Stomach (tissue), 9 donors: ENCODE measurements around the gene MT2A. TPM values are rescaled to one million over a fixed set of nuclear protein-coding genes. Genes with fewer than 3 reads are reported as not detected.
A peak's percentile ranks its signal among the peaks of the same experiment; 100 is the strongest.

Experiments
- DNase-seq, 2 donors: peaks; one replicate each; pipeline versions ENCODE4 v3.0.0 to v3.0.0-alpha.2; 2013 to 2019
- H3K27ac ChIP-seq, 5 donors: fragments of 200-600 bp in 4 of 5; sonication (generic) in 4 of 5; one replicate each; pipeline ENCODE4 v1.5.1; 2013 to 2019; ENCODE audit warnings: mild to moderate bottlenecking in 1 of 5, moderate library complexity in 1 of 5
- H3K27me3 ChIP-seq, 3 donors: fragments of 200-600 bp; sonication (generic); one replicate each; pipeline ENCODE4 v1.5.1; 2017 to 2019; ENCODE audit warnings: mixed run types in 1 of 3
- H3K36me3 ChIP-seq, 4 donors: fragments of 200-600 bp; sonication (generic); 1 replicate in 3 of 4; 2 replicates in 1 of 4; pipeline ENCODE4 v1.5.1; 2016 to 2019
- H3K4me1 ChIP-seq, 4 donors: fragments of 200-600 bp; sonication (generic); one replicate each; pipeline ENCODE4 v1.5.1; 2016 to 2019
- H3K4me3 ChIP-seq, 4 donors: fragments of 200-600 bp; sonication (generic) in 3 of 4; one replicate each; pipeline ENCODE4 v1.5.1; 2016 to 2019; ENCODE audit warnings: mild to moderate bottlenecking in 1 of 4
- H3K9me3 ChIP-seq, 4 donors: fragments of 200-600 bp; sonication (generic); one replicate each; pipeline ENCODE4 v1.5.1; 2016 to 2019
- EP300 ChIP-seq: sonication (generic); formaldehyde crosslinking; IDR thresholded peaks from one replicate; pipeline ENCODE4 v1.6.1; 2017; ENCODE audit warnings: antibody characterized with exemption
- POLR2A ChIP-seq, 4 donors: fragments of 450-650 bp; IDR thresholded peaks; one replicate each; pipeline ENCODE4 v1.6.1; 2016; ENCODE audit warnings: antibody characterized with exemption in 4 of 4, control low read depth in 2 of 4, mild to moderate bottlenecking in 1 of 4, moderate library complexity in 1 of 4
- POLR2AphosphoS5 ChIP-seq, 3 donors: sonication (generic); formaldehyde crosslinking; IDR thresholded peaks; one replicate each; pipeline ENCODE4 v1.6.1; 2016; ENCODE audit warnings: antibody characterized with exemption in 3 of 3
- WGBS, 5 donors: extraction: QIAGEN DNeasy Blood & Tissue Kit in 3 of 5; methylation state at CpG; one replicate each; pipeline versions ENCODE4 v1.1.5 to v1.1.7; 2013 to 2018; 5-methylcytosine and 5-hydroxymethylcytosine counted together
- intact Hi-C: fragments of 100-400 bp; cut with DNase I; formaldehyde crosslinking; loops from one replicate; pipeline ENCODE4 v1.15.1; 2023; ENCODE audit warnings: low total_unique reads
- polyA plus RNA-seq, 3 donors: library from polyadenylated mRNA; stranded (reverse); fragments of 200-250 nt; gene quantifications; one replicate each; pipeline ENCODE4 v1.2.3, GENCODE V29; 2013
- total RNA-seq, 5 donors: library from RNA; depleted of rRNA; stranded (reverse); fragments of >200 nt; gene quantifications; one replicate each; pipeline versions ENCODE4 v1.1.0 to v1.2.3, GENCODE V29; 2014 to 2016
- TF ChIP-seq, protein P1 (sequence below), 7 experiments: fragments of 450-650 bp in 4 of 7; fragments of 200-600 bp in 3 of 7; sonication (generic) in 3 of 7; IDR thresholded peaks; one replicate each; pipeline ENCODE4 v1.5.1; 2016 to 2019; ENCODE audit warnings: antibody characterized with exemption in 7 of 7, control low read depth in 2 of 7, mild to moderate bottlenecking in 1 of 7
- donor health status: healthy with polysubstance abuse.
- donor health status: Bipolar disorder and iron deficiency.
- donor health status: healthy.

MT2A gene
- total and polyA plus RNA-seq, 8 donors = 38.8 to 1,839 (median 213) TPM

DNA sequence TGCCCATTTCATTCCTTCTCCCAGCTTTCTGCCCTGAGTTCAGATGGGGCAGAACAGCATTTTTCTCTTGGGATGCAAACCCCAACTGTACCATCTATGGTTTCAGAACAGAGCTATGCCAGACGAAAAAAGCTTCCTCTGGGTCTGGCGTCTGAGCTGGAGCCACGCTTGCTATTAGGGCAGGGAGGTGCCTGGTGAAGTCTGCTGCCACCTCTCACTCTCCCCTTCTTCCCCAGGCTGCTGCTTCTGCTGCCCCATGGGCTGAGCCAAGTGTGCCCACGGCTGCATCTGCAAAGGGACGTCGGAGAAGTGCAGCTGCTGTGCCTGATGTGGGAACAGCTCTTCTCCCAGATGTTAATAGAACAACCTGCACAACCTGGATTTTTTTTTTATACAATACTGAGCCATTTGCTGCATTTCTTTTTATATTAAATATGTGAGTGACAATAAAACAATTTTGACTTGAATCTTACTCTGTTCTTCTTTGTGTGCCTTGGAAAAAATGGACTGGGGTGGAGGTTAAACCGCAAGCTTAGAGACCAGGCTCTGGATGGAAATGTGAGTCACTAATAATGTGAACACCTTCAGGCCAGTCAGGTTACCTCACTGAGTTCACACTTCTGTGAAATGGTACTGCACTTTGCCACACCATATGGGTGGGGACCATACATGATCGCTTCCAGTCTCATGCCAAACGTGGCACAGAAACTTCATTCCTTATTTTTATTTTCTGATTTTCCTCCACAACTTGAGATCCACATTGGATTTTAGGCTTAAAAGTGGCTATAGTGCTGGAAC, 28.4 kb downstream of the MT2A start:
- Histone ChIP-seq H3K27ac (peak overlapping the region in 1 of 5 donors; percentile 83), H3K4me3 (no peak overlapping the region), H3K36me3 (no peaks in the 10 kb centered on the region), H3K9me3 (no peaks in the 10 kb centered on the region), H3K27me3 (peaks cover 0 to 90% (median 15%) of the 10 kb centered on the region in 3 donors), H3K4me1 (peaks cover 29 to 69% (median 51%) of the 10 kb centered on the region in 4 donors)
- DNase-seq = no peak
- TF ChIP-seq EP300 = no peak
- no peak for TF ChIP-seq POLR2AphosphoS5 (IDR thresholded peaks at IDR 0.05)
- TF ChIP-seq, protein P1, sequence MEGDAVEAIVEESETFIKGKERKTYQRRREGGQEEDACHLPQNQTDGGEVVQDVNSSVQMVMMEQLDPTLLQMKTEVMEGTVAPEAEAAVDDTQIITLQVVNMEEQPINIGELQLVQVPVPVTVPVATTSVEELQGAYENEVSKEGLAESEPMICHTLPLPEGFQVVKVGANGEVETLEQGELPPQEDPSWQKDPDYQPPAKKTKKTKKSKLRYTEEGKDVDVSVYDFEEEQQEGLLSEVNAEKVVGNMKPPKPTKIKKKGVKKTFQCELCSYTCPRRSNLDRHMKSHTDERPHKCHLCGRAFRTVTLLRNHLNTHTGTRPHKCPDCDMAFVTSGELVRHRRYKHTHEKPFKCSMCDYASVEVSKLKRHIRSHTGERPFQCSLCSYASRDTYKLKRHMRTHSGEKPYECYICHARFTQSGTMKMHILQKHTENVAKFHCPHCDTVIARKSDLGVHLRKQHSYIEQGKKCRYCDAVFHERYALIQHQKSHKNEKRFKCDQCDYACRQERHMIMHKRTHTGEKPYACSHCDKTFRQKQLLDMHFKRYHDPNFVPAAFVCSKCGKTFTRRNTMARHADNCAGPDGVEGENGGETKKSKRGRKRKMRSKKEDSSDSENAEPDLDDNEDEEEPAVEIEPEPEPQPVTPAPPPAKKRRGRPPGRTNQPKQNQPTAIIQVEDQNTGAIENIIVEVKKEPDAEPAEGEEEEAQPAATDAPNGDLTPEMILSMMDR (IDR thresholded peaks at IDR 0.05) = no peak
- no peak for TF ChIP-seq POLR2A (IDR thresholded peaks at IDR 0.05)
- 54 to 76% (median 59%) methylated on average over 9 of the region's 9 CpGs for WGBS, 5 donors
- intact Hi-C loops = no loop called here

DNA sequence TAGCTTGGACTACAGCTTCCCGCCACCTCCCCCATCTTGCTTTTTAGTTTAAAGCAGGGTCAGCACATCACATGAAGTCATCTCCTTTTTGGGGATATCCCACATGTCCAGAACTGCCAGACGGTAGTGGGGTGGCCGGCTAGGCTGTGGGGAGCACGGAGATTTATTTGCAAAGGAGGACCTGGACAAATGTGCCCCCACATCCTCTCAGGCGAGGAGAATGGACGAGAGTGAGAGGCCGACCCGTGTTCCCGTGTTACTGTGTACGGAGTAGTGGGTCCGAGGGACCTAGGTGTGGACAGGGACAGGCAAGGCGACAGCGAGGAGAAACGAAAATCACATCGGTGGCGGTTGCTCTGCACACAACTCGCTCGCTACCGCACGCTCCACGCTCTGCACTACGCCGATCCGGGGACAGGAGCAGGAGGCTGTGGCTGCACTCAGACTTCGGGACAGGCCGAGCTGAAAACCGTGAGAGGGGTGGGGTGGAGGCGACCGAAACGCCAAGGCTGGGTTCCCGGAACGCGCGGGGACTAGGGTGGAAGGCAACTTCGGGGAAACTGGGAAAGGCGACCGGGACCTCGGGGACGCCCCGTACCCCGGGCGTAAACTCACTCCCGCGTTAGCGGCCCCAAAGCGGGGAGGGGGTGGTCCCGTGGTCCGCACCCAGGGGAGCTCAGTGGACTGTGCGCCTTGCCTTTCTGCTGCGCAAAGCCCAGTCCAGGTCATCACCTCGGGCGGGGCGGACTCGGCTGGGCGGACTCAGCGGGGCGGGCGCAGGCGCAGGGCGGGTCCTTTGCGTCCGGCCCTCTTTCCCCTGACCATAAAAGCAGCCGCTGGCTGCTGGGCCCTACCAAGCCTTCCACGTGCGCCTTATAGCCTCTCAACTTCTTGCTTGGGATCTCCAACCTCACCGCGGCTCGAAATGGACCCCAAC, 29.7 kb downstream of the MT2A start, which contains the start of gene MT1A:
Gene MT1A, plus strand, starts transcription at position 853 of the 937 bp plus-strand sequence. Its CDS starts 73 bp downstream, at position 926.
- Histone ChIP-seq H3K27me3 (peaks cover 0 to 81% (median 11%) of the 10 kb centered on the region in 3 donors), H3K4me1 (peaks cover 22 to 64% (median 49%) of the 10 kb centered on the region in 4 donors), H3K9me3 (no peaks in the 10 kb centered on the region), H3K36me3 (no peaks in the 10 kb centered on the region), H3K27ac (peak within 1 kb of the TSS; percentile 60 to 85 (median 80)), H3K4me3 (peak within 1 kb of the TSS; percentile 46 to 52 (median 50))
- 5 to 10% (median 7%) methylated on average over 47 to 68 of the region's 68 CpGs for WGBS, 5 donors
- peak; percentile 83 to 87 for DNase-seq
- intact Hi-C loops = no loop called here
- peak in 1 of 4 donors; percentile 11 for TF ChIP-seq POLR2A (IDR thresholded peaks at IDR 0.05)
- TF ChIP-seq, protein P1 (IDR thresholded peaks at IDR 0.05) = no peak
- TF ChIP-seq EP300 = peak; percentile 16
- TF ChIP-seq POLR2AphosphoS5 (IDR thresholded peaks at IDR 0.05) = peak in 2 of 3 donors; percentile 71 to 85

DNA sequence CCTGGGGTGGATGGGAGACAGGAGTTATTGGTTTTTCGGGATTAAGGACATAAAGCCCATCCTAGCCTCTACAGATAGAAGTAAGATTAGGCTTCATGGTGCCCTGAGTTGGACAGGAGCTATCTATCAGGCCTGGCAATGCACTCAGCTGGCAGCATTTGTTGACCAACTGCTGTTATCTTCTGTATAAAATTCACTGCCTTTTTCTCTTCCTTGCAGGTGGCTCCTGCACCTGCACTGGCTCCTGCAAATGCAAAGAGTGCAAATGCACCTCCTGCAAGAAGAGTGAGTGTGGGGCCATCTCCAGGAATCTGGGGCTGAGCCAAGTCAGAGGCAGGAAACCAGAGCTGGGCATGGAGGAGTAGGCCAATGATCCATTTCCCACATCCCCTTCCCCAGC, 30.7 kb downstream of the MT2A start:
- intact Hi-C loops = no loop called here
- Histone ChIP-seq H3K36me3 (no peaks in the 10 kb centered on the region), H3K27me3 (peaks cover 0 to 84% (median 11%) of the 10 kb centered on the region in 3 donors), H3K4me3 (peak overlapping the region in 3 of 4 donors; percentile 46 to 52 (median 49)), H3K27ac (peak overlapping the region; percentile 60 to 85 (median 80)), H3K9me3 (no peaks in the 10 kb centered on the region), H3K4me1 (peaks cover 31 to 66% (median 53%) of the 10 kb centered on the region in 4 donors)
- WGBS, 5 donors = 25 to 63% (median 44%) methylated on average over 1 of the region's 1 CpG
- no peak for DNase-seq
- TF ChIP-seq EP300 (no peak), POLR2A (IDR thresholded peaks at IDR 0.05) (no peak), POLR2AphosphoS5 (IDR thresholded peaks at IDR 0.05) (no peak)
- TF ChIP-seq, protein P1 (IDR thresholded peaks at IDR 0.05) = no peak

DNA sequence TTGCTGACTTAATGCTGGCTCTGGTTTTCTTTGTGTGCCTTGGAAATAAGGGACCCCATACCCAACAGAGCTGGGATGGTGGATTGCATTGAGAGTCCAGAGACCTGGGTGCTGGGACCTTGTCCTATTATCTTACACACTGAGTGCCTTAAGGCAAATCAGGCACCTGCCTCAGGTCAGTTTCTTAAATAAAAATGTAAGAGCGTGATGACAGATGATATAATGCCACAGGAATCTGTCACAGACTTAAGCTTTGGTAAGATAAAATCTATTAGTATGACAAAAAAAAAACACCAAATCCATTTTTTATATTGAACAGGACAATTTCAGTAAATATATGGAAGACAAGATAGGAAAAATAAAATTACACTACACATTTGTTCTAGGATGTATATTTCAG, 31.7 kb downstream of the MT2A start:
- H3K9me3 ChIP-seq = no peaks in the 10 kb centered on the region
- no peak overlapping the region for H3K27ac ChIP-seq
- H3K27me3 ChIP-seq = peaks cover 0 to 84% (median 14%) of the 10 kb centered on the region in 3 donors
- intact Hi-C loops = no loop called here
- peaks cover 28 to 62% (median 52%) of the 10 kb centered on the region in 4 donors for H3K4me1 ChIP-seq
- H3K4me3 ChIP-seq = no peak overlapping the region
- 85 to 100% (median 95%) methylated on average over 1 of the region's 1 CpG for WGBS, 5 donors
- no peak for TF ChIP-seq EP300
- TF ChIP-seq POLR2A (IDR thresholded peaks at IDR 0.05) = no peak
- TF ChIP-seq, protein P1 (IDR thresholded peaks at IDR 0.05) = no peak
- no peak for TF ChIP-seq POLR2AphosphoS5 (IDR thresholded peaks at IDR 0.05)
- no peaks in the 10 kb centered on the region for H3K36me3 ChIP-seq
- DNase-seq = no peak
